ENCODE data around the gene PCDH9. TPM values are rescaled to one million over a fixed set of nuclear protein-coding genes. Genes with fewer than 3 reads are reported as not detected.

Gene PCDH9
- polyA plus RNA-seq, 4 donors: 0.27 to 1.1 (median 0.72) TPM; not detected in 1

- Histone ChIP-seq H3K4me3 (ENCODE audit: low read depth in 1 of 3, low read length in 3 of 3) (no peak overlapping the region), H3K4me1 (ENCODE audit: control insufficient read depth in 3 of 3, insufficient read depth in 2 of 3, low read depth in 1 of 3, low read length in 2 of 3) (no peaks in the 10 kb centered on the region), H3K36me3 (ENCODE audit: control insufficient read depth in 3 of 3, insufficient read depth in 2 of 3, low read depth in 1 of 3, low read length in 3 of 3) (no peaks in the 10 kb centered on the region), H3K27me3 (ENCODE audit: control insufficient read depth in 3 of 3, insufficient read depth in 3 of 3, low read length in 3 of 3) (no peaks in the 10 kb centered on the region), H3K27ac (ENCODE audit: low read depth in 1 of 3, low read length in 2 of 3) (no peak overlapping the region), H3K9me3 (ENCODE audit: control insufficient read depth in 2 of 2, insufficient read depth in 1 of 2, low read depth in 1 of 2, low read length in 1 of 2) (no peaks in the 10 kb centered on the region)
- 88 to 93% (median 90%) methylated on average over 7 of the region's 7 CpGs for WGBS, 3 donors
- no peak for DNase-seq
- no peak for FAIRE-seq
Measured at GRCh38 chr13:66933994-66934393, 296.1 kb downstream of the PCDH9 start.

- no peak overlapping the region for H3K27ac ChIP-seq (ENCODE audit: low read depth in 1 of 3, low read length in 2 of 3)
- FAIRE-seq (no peak), DNase-seq (no peak)
- H3K9me3 ChIP-seq (ENCODE audit: control insufficient read depth in 2 of 2, insufficient read depth in 1 of 2, low read depth in 1 of 2, low read length in 1 of 2): no peaks in the 10 kb centered on the region
- H3K4me3 ChIP-seq (ENCODE audit: low read depth in 1 of 3, low read length in 3 of 3): no peak overlapping the region
- no peaks in the 10 kb centered on the region for H3K36me3 ChIP-seq (ENCODE audit: control insufficient read depth in 3 of 3, insufficient read depth in 2 of 3, low read depth in 1 of 3, low read length in 3 of 3)
- no peaks in the 10 kb centered on the region for H3K4me1 ChIP-seq (ENCODE audit: control insufficient read depth in 3 of 3, insufficient read depth in 2 of 3, low read depth in 1 of 3, low read length in 2 of 3)
- H3K27me3 ChIP-seq (ENCODE audit: control insufficient read depth in 3 of 3, insufficient read depth in 3 of 3, low read length in 3 of 3): no peaks in the 10 kb centered on the region
- 63 to 79% (median 75%) methylated on average over 3 of the region's 3 CpGs for WGBS, 3 donors
Measured at GRCh38 chr13:66933527-66933926, 296.6 kb downstream of the PCDH9 start.

GRCh38 chr13:66927562-66927961 is 302.6 kb downstream of the PCDH9 start:
- Histone ChIP-seq H3K9me3 (ENCODE audit: control insufficient read depth in 2 of 2, insufficient read depth in 1 of 2, low read depth in 1 of 2, low read length in 1 of 2) (no peaks in the 10 kb centered on the region), H3K4me1 (ENCODE audit: control insufficient read depth in 3 of 3, insufficient read depth in 2 of 3, low read depth in 1 of 3, low read length in 2 of 3) (no peaks in the 10 kb centered on the region), H3K4me3 (ENCODE audit: low read depth in 1 of 3, low read length in 3 of 3) (no peak overlapping the region), H3K36me3 (ENCODE audit: control insufficient read depth in 3 of 3, insufficient read depth in 2 of 3, low read depth in 1 of 3, low read length in 3 of 3) (no peaks in the 10 kb centered on the region), H3K27ac (ENCODE audit: low read depth in 1 of 3, low read length in 2 of 3) (no peak overlapping the region), H3K27me3 (ENCODE audit: control insufficient read depth in 3 of 3, insufficient read depth in 3 of 3, low read length in 3 of 3) (no peaks in the 10 kb centered on the region)
- DNase-seq (no peak), FAIRE-seq (no peak)

- H3K36me3 ChIP-seq (ENCODE audit: control insufficient read depth in 3 of 3, insufficient read depth in 2 of 3, low read depth in 1 of 3, low read length in 3 of 3): no peaks in the 10 kb centered on the region
- H3K4me1 ChIP-seq (ENCODE audit: control insufficient read depth in 3 of 3, insufficient read depth in 2 of 3, low read depth in 1 of 3, low read length in 2 of 3): no peaks in the 10 kb centered on the region
- DNase-seq: no peak
- WGBS, 3 donors: 66 to 74% (median 69%) methylated on average over 6 of the region's 6 CpGs
- no peak for FAIRE-seq
- H3K27ac ChIP-seq (ENCODE audit: low read depth in 1 of 3, low read length in 2 of 3): no peak overlapping the region
- no peaks in the 10 kb centered on the region for H3K27me3 ChIP-seq (ENCODE audit: control insufficient read depth in 3 of 3, insufficient read depth in 3 of 3, low read length in 3 of 3)
- no peaks in the 10 kb centered on the region for H3K9me3 ChIP-seq (ENCODE audit: control insufficient read depth in 2 of 2, insufficient read depth in 1 of 2, low read depth in 1 of 2, low read length in 1 of 2)
- H3K4me3 ChIP-seq (ENCODE audit: low read depth in 1 of 3, low read length in 3 of 3): no peak overlapping the region
Measured at GRCh38 chr13:66926851-66927524, 303.1 kb downstream of the PCDH9 start.

- Histone ChIP-seq H3K4me3 (ENCODE audit: low read depth in 1 of 3, low read length in 3 of 3) (no peak overlapping the region), H3K4me1 (ENCODE audit: control insufficient read depth in 3 of 3, insufficient read depth in 2 of 3, low read depth in 1 of 3, low read length in 2 of 3) (no peaks in the 10 kb centered on the region), H3K36me3 (ENCODE audit: control insufficient read depth in 3 of 3, insufficient read depth in 2 of 3, low read depth in 1 of 3, low read length in 3 of 3) (no peaks in the 10 kb centered on the region), H3K27ac (ENCODE audit: low read depth in 1 of 3, low read length in 2 of 3) (no peak overlapping the region), H3K27me3 (ENCODE audit: control insufficient read depth in 3 of 3, insufficient read depth in 3 of 3, low read length in 3 of 3) (no peaks in the 10 kb centered on the region), H3K9me3 (ENCODE audit: control insufficient read depth in 2 of 2, insufficient read depth in 1 of 2, low read depth in 1 of 2, low read length in 1 of 2) (no peaks in the 10 kb centered on the region)
- 56 to 77% (median 64%) methylated on average over 4 of the region's 4 CpGs for WGBS, 3 donors
- no peak for FAIRE-seq
- no peak for DNase-seq
Measured at GRCh38 chr13:66926200-66926850, 303.8 kb downstream of the PCDH9 start.

- Histone ChIP-seq H3K27ac (ENCODE audit: low read depth in 1 of 3, low read length in 2 of 3) (no peak overlapping the region), H3K4me1 (ENCODE audit: control insufficient read depth in 3 of 3, insufficient read depth in 2 of 3, low read depth in 1 of 3, low read length in 2 of 3) (no peaks in the 10 kb centered on the region), H3K4me3 (ENCODE audit: low read depth in 1 of 3, low read length in 3 of 3) (no peak overlapping the region), H3K36me3 (ENCODE audit: control insufficient read depth in 3 of 3, insufficient read depth in 2 of 3, low read depth in 1 of 3, low read length in 3 of 3) (no peaks in the 10 kb centered on the region), H3K27me3 (ENCODE audit: control insufficient read depth in 3 of 3, insufficient read depth in 3 of 3, low read length in 3 of 3) (no peaks in the 10 kb centered on the region), H3K9me3 (ENCODE audit: control insufficient read depth in 2 of 2, insufficient read depth in 1 of 2, low read depth in 1 of 2, low read length in 1 of 2) (no peaks in the 10 kb centered on the region)
- no peak for FAIRE-seq
- 50 to 79% (median 57%) methylated on average over 1 of the region's 1 CpG for WGBS, 3 donors
- DNase-seq: no peak
Measured at GRCh38 chr13:66922444-66922843, 307.7 kb downstream of the PCDH9 start.

GRCh38 chr13:66921437-66921836 is 308.7 kb downstream of the PCDH9 start:
- H3K36me3 ChIP-seq (ENCODE audit: control insufficient read depth in 3 of 3, insufficient read depth in 2 of 3, low read depth in 1 of 3, low read length in 3 of 3): no peaks in the 10 kb centered on the region
- no peak overlapping the region for H3K4me3 ChIP-seq (ENCODE audit: low read depth in 1 of 3, low read length in 3 of 3)
- no peak for DNase-seq
- H3K27ac ChIP-seq (ENCODE audit: low read depth in 1 of 3, low read length in 2 of 3): no peak overlapping the region
- 61 to 65% (median 62%) methylated on average over 5 of the region's 5 CpGs for WGBS, 3 donors
- H3K4me1 ChIP-seq (ENCODE audit: control insufficient read depth in 3 of 3, insufficient read depth in 2 of 3, low read depth in 1 of 3, low read length in 2 of 3): no peaks in the 10 kb centered on the region
- no peaks in the 10 kb centered on the region for H3K27me3 ChIP-seq (ENCODE audit: control insufficient read depth in 3 of 3, insufficient read depth in 3 of 3, low read length in 3 of 3)
- FAIRE-seq: no peak
- no peaks in the 10 kb centered on the region for H3K9me3 ChIP-seq (ENCODE audit: control insufficient read depth in 2 of 2, insufficient read depth in 1 of 2, low read depth in 1 of 2, low read length in 1 of 2)

- WGBS, 3 donors: 67 to 83% (median 67%) methylated on average over 1 of the region's 1 CpG
- H3K27me3 ChIP-seq (ENCODE audit: control insufficient read depth in 3 of 3, insufficient read depth in 3 of 3, low read length in 3 of 3): no peaks in the 10 kb centered on the region
- H3K27ac ChIP-seq (ENCODE audit: low read depth in 1 of 3, low read length in 2 of 3): no peak overlapping the region
- no peaks in the 10 kb centered on the region for H3K36me3 ChIP-seq (ENCODE audit: control insufficient read depth in 3 of 3, insufficient read depth in 2 of 3, low read depth in 1 of 3, low read length in 3 of 3)
- DNase-seq (no peak), FAIRE-seq (no peak)
- H3K4me1 ChIP-seq (ENCODE audit: control insufficient read depth in 3 of 3, insufficient read depth in 2 of 3, low read depth in 1 of 3, low read length in 2 of 3): no peaks in the 10 kb centered on the region
- H3K4me3 ChIP-seq (ENCODE audit: low read depth in 1 of 3, low read length in 3 of 3): no peak overlapping the region
- no peaks in the 10 kb centered on the region for H3K9me3 ChIP-seq (ENCODE audit: control insufficient read depth in 2 of 2, insufficient read depth in 1 of 2, low read depth in 1 of 2, low read length in 1 of 2)
Measured at GRCh38 chr13:66915596-66916185, 314.4 kb downstream of the PCDH9 start.

All from small intestine (tissue), 7 donors.